A549 (cell line): Measurements from ENCODE around the gene ARHGAP44. TPM values are rescaled to one million over a fixed set of nuclear protein-coding genes. Genes with fewer than 3 reads are reported as not detected.

Experiments
- ATAC-seq, 2 experiments: fragments of 200-7000 bp in 1 of 2; fragments of >200 bp in 1 of 2; cut with Nextera tagmentation in 1 of 2; cut with Tn5 transposase in 1 of 2; 3 replicates each; pipeline versions ENCODE4 v1.8.0 to v1.9.1; 2018 to 2020; ENCODE audit warnings: mild to moderate bottlenecking in 1 of 2, moderate library complexity in 1 of 2
- CTCF ChIA-PET: fragments of 300-600 bp; sonication (Branson Sonifier 250); formaldehyde crosslinking; extraction: SDS; loops from one replicate; lab custom pipeline; 2021; ENCODE audit warnings: antibody characterized with exemption, inconsistent platforms; lab: Yijun Ruan, JAX
- POLR2A ChIA-PET: fragments of 350-600 bp; formaldehyde crosslinking; extraction: SDS; loops from one replicate; lab custom pipeline; 2021; ENCODE audit warnings: antibody characterized with exemption, inconsistent platforms; lab: Yijun Ruan, JAX
- DNase-seq, 2 experiments: peaks; one replicate each; pipeline versions ENCODE4 v3.0.0 to v3.0.0-alpha.2; 2011 to 2016; ENCODE audit warnings: low read depth in 1 of 2, low spot score in 1 of 2
- FAIRE-seq: peaks from 2 replicates; lab custom pipeline; 2011; peaks lifted over from hg19 to GRCh38; lab: Jason Lieb, UNC
- H3K27ac ChIP-seq, 2 experiments: fragments of >200 bp; sonication (Bioruptor Twin); formaldehyde crosslinking; 3 replicates each; pipeline ENCODE4 v1.5.1; 2016 to 2017
- H3K4me1 ChIP-seq: fragments of >200 bp; sonication (Bioruptor Twin); formaldehyde crosslinking; 3 replicates; pipeline ENCODE4 v1.6.1; 2016
- H3K4me2 ChIP-seq: fragments of >200 bp; sonication (Bioruptor Twin); formaldehyde crosslinking; 3 replicates; pipeline ENCODE4 v1.6.1; 2016
- H3K4me3 ChIP-seq: fragments of >200 bp; sonication (Bioruptor Twin); formaldehyde crosslinking; 3 replicates; pipeline ENCODE4 v1.5.1; 2016
- H3K9me3 ChIP-seq: fragments of >200 bp; sonication (Bioruptor Twin); formaldehyde crosslinking; 3 replicates; pipeline ENCODE4 v1.6.1; 2016
- ATOH8 ChIP-seq: fragments of 250-450 bp; sonication (Bioruptor Pico); IDR thresholded peaks from 2 replicates; pipeline ENCODE4 v1.5.0; 2020; ENCODE audit warnings: low read depth, mild to moderate bottlenecking, moderate library complexity
- BHLHE40 ChIP-seq: IDR thresholded peaks from 2 replicates; pipeline ENCODE4 v1.6.1; 2012; ENCODE audit warnings: low read depth, low read length, inconsistent platforms
- CEBPB ChIP-seq, 2 experiments: fragments of >200 bp in 1 of 2; sonication (Bioruptor Twin) in 1 of 2; formaldehyde crosslinking in 1 of 2; IDR thresholded peaks; 2 replicates each; pipeline ENCODE4 v1.6.1; 2012 to 2016
- CHD2 ChIP-seq: fragments of 150-350 bp; IDR thresholded peaks from 2 replicates; pipeline ENCODE4 v1.6.1; 2014; ENCODE audit warnings: low read length; ENCODE audit not compliant: partially characterized antibody
- CTCF ChIP-seq: fragments of >200 bp; sonication (Bioruptor Twin); formaldehyde crosslinking; IDR thresholded peaks from 3 replicates; pipeline ENCODE4 v1.5.1; 2016
- EHF ChIP-seq: fragments of 250-450 bp; sonication (Bioruptor Pico); IDR thresholded peaks from 2 replicates; pipeline ENCODE4 v1.5.0; 2020; ENCODE audit warnings: mild to moderate bottlenecking
- EHMT2 ChIP-seq: fragments of 200-600 bp; sonication (generic); IDR thresholded peaks from 2 replicates; pipeline ENCODE4 v1.6.1; 2016; ENCODE audit warnings: antibody characterized with exemption, low read depth, mild to moderate bottlenecking, moderate library complexity
- EP300 ChIP-seq, 2 experiments: fragments of >200 bp; sonication (Bioruptor Twin); formaldehyde crosslinking; IDR thresholded peaks; 2 replicates in 1 of 2; 3 replicates in 1 of 2; pipeline ENCODE4 v1.6.1; 2016 to 2017
- ESRRA ChIP-seq: fragments of 150-350 bp; IDR thresholded peaks from 2 replicates; pipeline ENCODE4 v1.6.1; 2014; ENCODE audit warnings: mild to moderate bottlenecking, low read length, borderline replicate concordance
- FOSL2 ChIP-seq, 2 experiments: fragments of 450-650 bp in 1 of 2; fragments of >200 bp in 1 of 2; sonication (Bioruptor Twin) in 1 of 2; formaldehyde crosslinking; IDR thresholded peaks; 2 replicates each; pipeline versions ENCODE4 v1.5.0 to v1.6.1; 2016 to 2020; ENCODE audit warnings: mild to moderate bottlenecking in 1 of 2, moderate library complexity in 1 of 2
- FOXS1 ChIP-seq: fragments of 250-450 bp; sonication (Bioruptor Pico); IDR thresholded peaks from 2 replicates; pipeline ENCODE4 v1.5.0; 2020; ENCODE audit warnings: mild to moderate bottlenecking, moderate library complexity
- HEYL ChIP-seq: fragments of 250-450 bp; sonication (Bioruptor Pico); IDR thresholded peaks from 2 replicates; pipeline ENCODE4 v1.8.0; 2021; ENCODE audit warnings: mild to moderate bottlenecking, moderate library complexity
- HOXB13 ChIP-seq: fragments of 250-450 bp; sonication (Bioruptor Pico); IDR thresholded peaks from 2 replicates; pipeline ENCODE4 v1.5.0; 2020; ENCODE audit warnings: low read depth, mild to moderate bottlenecking, moderate library complexity
- HOXB5 ChIP-seq: fragments of 250-450 bp; sonication (Bioruptor Pico); IDR thresholded peaks from 2 replicates; pipeline ENCODE4 v1.5.0; 2020; ENCODE audit warnings: mild to moderate bottlenecking, moderate library complexity
- JUN ChIP-seq, 2 experiments: fragments of >200 bp; sonication (Bioruptor Twin); formaldehyde crosslinking; IDR thresholded peaks; 2 replicates in 1 of 2; 3 replicates in 1 of 2; pipeline ENCODE4 v1.6.1; 2016 to 2017
- JUNB ChIP-seq: fragments of >200 bp; sonication (Bioruptor Twin); formaldehyde crosslinking; IDR thresholded peaks from 2 replicates; pipeline ENCODE4 v1.6.1; 2016
- KDM1A ChIP-seq: fragments of 200-600 bp; sonication (generic); IDR thresholded peaks from 2 replicates; pipeline ENCODE4 v1.6.1; 2016; ENCODE audit warnings: low read depth, mild to moderate bottlenecking
- KDM5A ChIP-seq: fragments of 200-600 bp; sonication (generic); IDR thresholded peaks from 2 replicates; pipeline ENCODE4 v1.6.1; 2016; ENCODE audit warnings: antibody characterized with exemption, mild to moderate bottlenecking
- NPAS2 ChIP-seq: fragments of 250-450 bp; sonication (Bioruptor Pico); IDR thresholded peaks from 2 replicates; pipeline ENCODE4 v1.8.0; 2022; ENCODE audit warnings: mild to moderate bottlenecking, moderate library complexity, borderline replicate concordance
- POLR2AphosphoS2 ChIP-seq: conservative IDR thresholded peaks from 2 replicates; pipeline ENCODE4 v1.6.1; 2012; ENCODE audit warnings: low read length, improper control_type of control experiment, inconsistent platforms
- RAD21 ChIP-seq, 2 experiments: fragments of >200 bp in 1 of 2; sonication (Bioruptor Twin) in 1 of 2; formaldehyde crosslinking in 1 of 2; IDR thresholded peaks in 1 of 2; conservative IDR thresholded peaks in 1 of 2; 2 replicates in 1 of 2; 3 replicates in 1 of 2; pipeline ENCODE4 v1.6.1; 2012 to 2018; ENCODE audit warnings: inconsistent platforms in 1 of 2
- RNF2 ChIP-seq: fragments of 200-600 bp; sonication (generic); IDR thresholded peaks from 2 replicates; pipeline ENCODE4 v1.6.1; 2016; ENCODE audit warnings: low read depth, mild to moderate bottlenecking, antibody characterized with exemption, moderate library complexity, borderline replicate concordance
- SMC3 ChIP-seq: fragments of >200 bp; sonication (Bioruptor Twin); formaldehyde crosslinking; IDR thresholded peaks from 3 replicates; pipeline ENCODE4 v1.6.1; 2018; ENCODE audit warnings: inconsistent platforms
- ZSCAN20 ChIP-seq: fragments of 250-450 bp; sonication (Bioruptor Pico); IDR thresholded peaks from 2 replicates; pipeline ENCODE4 v1.8.0; 2022; ENCODE audit warnings: mild to moderate bottlenecking, moderate library complexity
- WGBS: methylation state at CpG from one replicate; pipeline ENCODE4 v1.1.6; 2017; ENCODE audit errors: missing lambda C conversion rate; 5-methylcytosine and 5-hydroxymethylcytosine counted together
- polyA plus RNA-seq, 4 experiments: library from polyadenylated mRNA; depleted of rRNA in 3 of 4; stranded (reverse); fragments of >200 nt; fragmentation: RNase III in 1 of 4; extraction: RNeasy Plus Mini Kit Qiagen cat#74134 plus additional on column Dnase treatment in 1 of 4; gene quantifications; 2 replicates in 3 of 4; 3 replicates in 1 of 4; pipeline ENCODE4 v1.2.3, GENCODE V29; 2011 to 2017

The ARHGAP44 gene
- polyA plus RNA-seq, 2 of the 4 experiments (the other 2 are of a cell fraction), result 4.1 to 4.2 TPM

- TF ChIP-seq POLR2AphosphoS2 (no peak), KDM1A (no peak), ATOH8 (CRISPR knock-in tag) (no peak), HEYL (no peak), FOXS1 (CRISPR knock-in tag) (no peak), EHF (CRISPR knock-in tag) (no peak)
- TF ChIP-seq, all 56 proteins: peak for 0
Measured at GRCh38 chr17:12927541-12928425, 138.5 kb downstream of the ARHGAP44 start (continued).

- DNase-seq (peak in 1 of 2 experiments; percentile 25), ATAC-seq (peak; percentile 84 to 88), FAIRE-seq (no peak)
- Histone ChIP-seq H3K9me3 (no peaks in the 10 kb centered on the region), H3K4me2 (no peak overlapping the region), H3K4me3 (no peak overlapping the region), H3K4me1 (no peaks in the 10 kb centered on the region), H3K27ac (no peak overlapping the region)
- TF ChIP-seq NPAS2 (CRISPR knock-in tag), result no peak
- TF ChIP-seq FOSL2 (IDR thresholded peaks at IDR 0.05), result no peak
- no peak for TF ChIP-seq FOSL2 (CRISPR knock-in tag; IDR thresholded peaks at IDR 0.05)
- no peak for TF ChIP-seq ZSCAN20 (CRISPR knock-in tag)
- TF ChIP-seq HOXB13 (CRISPR knock-in tag), result no peak
- peak; percentile 28; the same call in 1 of the 3 replicates for TF ChIP-seq SMC3
- TF ChIP-seq JUN (IDR thresholded peaks at IDR 0.05), result no peak
- no peak for TF ChIP-seq RNF2
- no peak for TF ChIP-seq CHD2
- TF ChIP-seq CTCF, result peak; percentile 47
- no peak for TF ChIP-seq CEBPB (IDR thresholded peaks at IDR 0.05)
- TF ChIP-seq RAD21 (conservative IDR thresholded peaks at IDR 0.05 in 1 of 2, IDR thresholded peaks at IDR 0.05 in 1 of 2), result peak; percentile 48 to 49; a peak in 4 of 5 replicates
- no peak for TF ChIP-seq BHLHE40
- TF ChIP-seq KDM5A, result no peak
- TF ChIP-seq HOXB5 (CRISPR knock-in tag), result no peak
- no peak for TF ChIP-seq HEYL
- no peak for TF ChIP-seq ESRRA
- no peak for TF ChIP-seq EHMT2
- no peak for TF ChIP-seq EP300 (IDR thresholded peaks at IDR 0.05)
- no peak for TF ChIP-seq JUNB
- POLR2A ChIA-PET, result no interaction called here
- CTCF ChIA-PET, result interaction anchor here (0.6 to 2.5 kb wide), 7 partner anchors 24 to 102 kb away, joined by 3 to 20 read pairs (median 3); no protein-coding TSS in a partner anchor
- WGBS, result 44% methylated on average over 2 of the region's 2 CpGs
Measured at GRCh38 chr17:12928736-12929135, 139.4 kb downstream of the ARHGAP44 start.
